NCI-H526 treated with DMSO at 0.1 percent for 48 hours (cell line): ENCODE measurements around the gene NTRK3.

Source experiments
- DNase-seq: peaks from one replicate; lab custom pipeline; 2025; lab: John Stamatoyannopoulos, UW

NTRK3 gene

GRCh38 chr15:87818756-87819155 lies 437.8 kb downstream of the NTRK3 start:
- no peak for DNase-seq

- no peak for DNase-seq
These were observed 439.0 kb downstream of the NTRK3 start for GRCh38 chr15:87817553-87817952.

GRCh38 chr15:87816811-87817210 lies 439.7 kb downstream of the NTRK3 start:
- DNase-seq = no peak

DNA sequence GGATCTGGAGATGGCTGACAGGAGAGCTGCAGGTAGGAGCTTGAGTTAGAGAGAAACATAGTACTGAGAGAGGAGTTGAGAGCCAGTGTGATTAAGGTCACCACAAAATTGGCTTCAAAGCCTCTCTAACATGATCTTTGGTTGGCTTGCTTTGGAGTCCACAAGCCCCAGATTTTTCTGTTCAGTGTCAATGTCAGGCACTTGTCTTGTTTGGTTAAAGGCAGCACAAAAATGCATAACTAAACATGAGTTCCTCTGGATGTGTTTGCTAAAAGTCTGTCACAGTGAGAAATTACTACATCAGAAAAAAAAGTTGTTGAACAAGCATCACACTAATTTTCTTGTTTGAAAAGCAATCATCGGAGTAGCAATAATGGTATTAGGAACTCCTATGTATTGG lies 440.5 kb downstream of the NTRK3 start:
- DNase-seq = no peak
